Measurements from ENCODE around the gene HIVEP3. TPM values are rescaled to one million over a fixed set of nuclear protein-coding genes. Genes with fewer than 3 reads are reported as not detected.

HIVEP3 gene
- total RNA-seq, 1 donor from 2014 or later: 11.6 TPM

- TF ChIP-seq CTCF (IDR thresholded peaks at IDR 0.05): no peak
- no peaks in the 10 kb centered on the region for H3K36me3 ChIP-seq
- DNase-seq (no peak), ATAC-seq (no peak)
- H3K27ac ChIP-seq: no peak overlapping the region
- H3K4me3 ChIP-seq: no peak overlapping the region
- H3K27me3 ChIP-seq (ENCODE audit: low read depth): no peaks in the 10 kb centered on the region
- intact Hi-C loops (cut with DNase I): no loop called here
- H3K4me1 ChIP-seq: peaks cover 26% of the 10 kb centered on the region
- no peaks in the 10 kb centered on the region for H3K9me3 ChIP-seq
Measured at GRCh38 chr1:41611932-41612450, 306.7 kb downstream of the HIVEP3 start.

- no peak overlapping the region for H3K27ac ChIP-seq
- no peak overlapping the region for H3K4me3 ChIP-seq
- H3K4me1 ChIP-seq: peaks cover 26% of the 10 kb centered on the region
- intact Hi-C loops (cut with DNase I): no loop called here
- no peak for DNase-seq
- no peak for ATAC-seq
- no peaks in the 10 kb centered on the region for H3K27me3 ChIP-seq (ENCODE audit: low read depth)
- no peaks in the 10 kb centered on the region for H3K9me3 ChIP-seq
- no peaks in the 10 kb centered on the region for H3K36me3 ChIP-seq
- no peak for TF ChIP-seq CTCF (IDR thresholded peaks at IDR 0.05)
Measured at GRCh38 chr1:41611068-41611931, 307.4 kb downstream of the HIVEP3 start.

GRCh38 chr1:41610361-41610760 is 308.4 kb downstream of the HIVEP3 start:
- TF ChIP-seq CTCF (IDR thresholded peaks at IDR 0.05): no peak
- DNase-seq: no peak
- intact Hi-C loops (cut with DNase I): no loop called here
- no peak overlapping the region for H3K4me3 ChIP-seq
- no peak for ATAC-seq
- no peaks in the 10 kb centered on the region for H3K9me3 ChIP-seq
- no peak overlapping the region for H3K27ac ChIP-seq
- H3K4me1 ChIP-seq: peaks cover 26% of the 10 kb centered on the region
- H3K36me3 ChIP-seq: no peaks in the 10 kb centered on the region
- no peaks in the 10 kb centered on the region for H3K27me3 ChIP-seq (ENCODE audit: low read depth)

GRCh38 chr1:41609166-41609883 is 309.4 kb downstream of the HIVEP3 start:
- no peak overlapping the region for H3K27ac ChIP-seq
- peaks cover 26% of the 10 kb centered on the region for H3K4me1 ChIP-seq
- H3K4me3 ChIP-seq: no peak overlapping the region
- no peak for DNase-seq
- no peaks in the 10 kb centered on the region for H3K36me3 ChIP-seq
- no peaks in the 10 kb centered on the region for H3K27me3 ChIP-seq (ENCODE audit: low read depth)
- no peak for ATAC-seq
- no peak for TF ChIP-seq CTCF (IDR thresholded peaks at IDR 0.05)
- intact Hi-C loops (cut with DNase I): no loop called here
- no peaks in the 10 kb centered on the region for H3K9me3 ChIP-seq

GRCh38 chr1:41608211-41608610 is 310.5 kb downstream of the HIVEP3 start:
- Histone ChIP-seq H3K27ac (no peak overlapping the region), H3K36me3 (no peaks in the 10 kb centered on the region), H3K4me3 (no peak overlapping the region), H3K27me3 (ENCODE audit: low read depth) (no peaks in the 10 kb centered on the region), H3K4me1 (peaks cover 17% of the 10 kb centered on the region), H3K9me3 (no peaks in the 10 kb centered on the region)
- intact Hi-C loops (cut with DNase I): no loop called here
- ATAC-seq (peak; percentile 70 to 74), DNase-seq (no peak)
- TF ChIP-seq CTCF (IDR thresholded peaks at IDR 0.05): no peak
